ENCODE measurements around the gene METTL2B.
"Not testable (repeated sequence)": the region's sequence is repeated elsewhere in the genome, so short reads cannot be mapped to it uniquely, and the experiment has no call there.

Gene METTL2B

DNA sequence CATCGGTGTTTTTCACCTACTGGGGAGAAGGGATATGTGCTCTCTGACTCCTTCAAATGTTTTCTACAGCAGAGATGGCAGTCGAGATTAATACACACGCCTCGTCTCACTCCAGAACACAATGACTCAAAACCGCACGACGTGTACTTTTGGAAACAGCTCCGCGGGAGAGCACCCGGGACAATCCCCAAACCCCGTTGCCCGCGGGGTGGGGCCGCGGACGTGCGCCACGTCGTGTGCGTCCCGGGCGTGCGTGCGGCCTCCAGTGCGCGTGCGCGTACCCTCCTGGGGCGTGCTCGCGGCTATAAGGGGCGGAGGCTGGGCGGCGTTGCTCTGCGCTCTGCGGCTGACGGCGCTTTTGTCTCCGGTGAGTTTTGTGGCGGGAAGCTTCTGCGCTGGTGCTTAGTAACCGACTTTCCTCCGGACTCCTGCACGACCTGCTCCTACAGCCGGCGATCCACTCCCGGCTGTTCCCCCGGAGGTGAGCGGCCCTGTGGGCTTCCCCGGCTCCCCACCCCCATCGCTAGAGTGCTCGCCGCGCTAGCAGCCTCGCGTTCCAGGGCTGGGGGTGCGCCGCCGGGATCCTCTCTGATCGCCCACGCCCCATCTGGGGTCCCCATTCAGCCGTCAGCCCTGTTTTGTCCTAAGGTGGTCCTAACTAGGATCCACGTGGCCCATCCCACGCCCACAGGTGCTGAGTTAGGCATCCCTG is 20.8 kb upstream of the METTL2B start, which contains the start of gene HILPDA:
HILPDA (plus strand) TSS at position 336 of the 712 bp plus-strand sequence. CDS start 1,391 bp downstream, outside the sequence.
- peak; percentile 95 for DNase-seq

DNA sequence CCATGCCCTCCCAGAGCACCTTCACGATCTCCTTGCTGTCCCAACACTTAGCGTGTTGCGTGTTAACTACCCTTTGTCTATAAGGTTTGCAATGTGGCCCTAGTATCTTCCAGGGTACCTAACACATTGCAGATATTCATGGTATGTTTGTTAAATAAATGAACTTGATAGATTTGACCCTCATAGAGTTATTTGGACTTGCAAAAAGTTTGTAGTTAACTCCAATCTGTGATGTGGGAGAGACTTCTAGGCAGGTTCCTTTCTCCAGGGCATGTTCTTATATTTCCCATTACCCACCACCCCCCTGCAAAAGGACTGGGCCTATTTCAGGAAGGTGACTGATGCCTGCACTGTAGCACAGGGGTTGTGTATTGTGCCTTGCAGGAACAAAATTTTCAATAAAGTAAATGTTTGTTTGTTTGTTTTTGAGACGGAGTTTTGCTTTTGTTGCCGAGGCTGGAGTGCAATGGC is 20.3 kb upstream of the METTL2B start:
- DNase-seq: no peak

DNA sequence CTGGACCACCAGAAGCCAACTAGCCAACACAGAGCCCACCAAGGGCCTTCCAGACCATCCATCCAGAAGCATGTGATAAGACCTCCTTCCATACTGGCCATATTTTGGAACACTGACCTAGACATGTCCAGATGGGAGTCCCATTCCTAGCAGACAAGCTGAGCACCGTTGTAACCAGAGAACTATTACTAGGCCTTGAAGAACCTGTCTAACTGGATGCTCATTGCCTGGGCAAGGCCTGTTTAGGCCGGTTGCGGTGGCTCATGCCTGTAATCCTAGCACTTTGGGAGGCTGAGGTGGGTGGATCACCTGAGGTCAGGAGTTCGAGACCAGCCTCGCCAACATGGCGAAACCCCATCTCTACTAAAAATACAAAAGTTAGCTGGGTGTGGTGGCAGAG is 19.2 kb upstream of the METTL2B start:
- DNase-seq: not testable (repeated sequence)

DNA sequence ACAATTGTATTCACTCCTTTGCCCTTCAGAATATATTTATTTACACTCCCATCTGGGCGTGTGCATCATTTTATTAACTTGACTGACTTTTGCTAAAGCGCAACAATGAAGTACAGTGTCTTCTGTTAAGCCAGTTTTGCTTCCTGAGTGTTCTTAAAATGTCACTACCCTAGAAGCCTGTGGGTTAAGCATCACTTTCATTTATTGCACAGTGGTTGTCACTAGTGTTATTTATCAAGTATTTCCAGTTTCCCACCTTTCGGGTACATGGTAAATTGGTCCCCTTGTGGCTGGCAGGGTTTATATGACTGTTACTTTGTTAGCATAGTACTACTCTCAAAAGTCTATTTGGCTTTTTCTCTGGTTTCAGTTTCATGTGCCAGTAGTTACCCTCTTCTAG is 17.6 kb upstream of the METTL2B start:
- peak; percentile 41 for DNase-seq

DNA sequence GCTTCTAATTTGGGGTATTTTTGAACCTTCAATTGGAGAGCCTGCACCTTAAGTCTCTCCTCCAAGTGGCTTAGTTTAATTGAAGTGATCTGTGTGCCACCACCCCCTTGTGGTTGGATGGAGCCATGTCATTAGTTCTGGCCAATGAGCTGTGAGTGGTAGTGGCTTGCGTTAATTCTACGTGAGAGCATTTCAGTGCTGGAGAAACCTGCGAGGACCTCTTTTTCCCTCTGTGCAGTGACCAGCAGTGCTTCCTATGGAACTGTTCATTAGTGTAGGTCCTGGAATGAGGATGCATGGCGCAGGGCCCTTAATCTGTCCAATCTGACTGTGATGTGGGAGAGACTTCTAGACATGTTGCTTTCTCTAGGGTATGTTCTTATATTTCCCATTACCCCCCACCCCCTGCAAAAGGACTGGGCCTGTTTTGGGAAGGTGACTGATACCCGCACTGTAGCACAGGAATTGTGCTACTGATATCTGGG is 17.1 kb upstream of the METTL2B start:
- no peak for DNase-seq

DNA sequence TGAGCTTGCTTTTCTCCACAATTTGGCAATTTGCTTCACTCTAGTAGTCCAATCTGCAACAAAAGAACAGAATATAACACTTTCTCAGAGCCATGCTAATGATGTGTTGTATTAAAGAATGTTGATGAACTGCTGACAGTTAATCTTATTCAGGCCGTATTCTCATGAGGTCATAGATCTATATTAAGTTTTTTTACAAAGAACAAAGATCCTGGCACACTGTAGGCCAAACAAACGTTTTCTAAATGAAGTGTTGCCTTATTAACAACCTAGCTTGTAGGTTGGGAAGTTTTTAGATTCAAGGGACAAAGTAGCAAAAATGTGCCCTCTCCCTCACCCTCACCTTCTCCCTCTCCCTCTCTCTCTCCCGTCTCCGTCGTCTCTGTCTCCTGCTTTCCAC is 14.1 kb upstream of the METTL2B start:
- no peak for DNase-seq

DNA sequence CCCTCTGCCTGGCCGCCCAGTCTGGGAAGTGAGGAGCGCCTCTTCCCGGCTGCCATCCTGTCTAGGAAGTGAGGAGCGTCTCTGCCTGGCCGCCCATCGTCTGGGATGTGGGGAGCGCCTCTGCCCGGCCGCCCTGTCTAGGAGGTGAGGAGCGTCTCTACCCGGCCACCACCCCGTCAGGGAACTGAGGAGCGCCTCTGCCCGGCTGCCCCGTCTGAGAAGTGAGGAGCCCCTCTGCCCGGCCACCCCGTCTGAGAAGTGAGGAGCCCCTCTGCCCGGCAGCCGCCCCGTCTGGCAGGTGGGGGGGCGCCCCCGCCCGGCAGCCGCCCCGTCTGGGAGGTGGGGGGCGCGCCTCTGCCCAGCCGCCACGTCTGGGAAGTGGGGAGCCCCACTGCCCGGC is 13.2 kb upstream of the METTL2B start:
- not testable (repeated sequence) for DNase-seq

DNA sequence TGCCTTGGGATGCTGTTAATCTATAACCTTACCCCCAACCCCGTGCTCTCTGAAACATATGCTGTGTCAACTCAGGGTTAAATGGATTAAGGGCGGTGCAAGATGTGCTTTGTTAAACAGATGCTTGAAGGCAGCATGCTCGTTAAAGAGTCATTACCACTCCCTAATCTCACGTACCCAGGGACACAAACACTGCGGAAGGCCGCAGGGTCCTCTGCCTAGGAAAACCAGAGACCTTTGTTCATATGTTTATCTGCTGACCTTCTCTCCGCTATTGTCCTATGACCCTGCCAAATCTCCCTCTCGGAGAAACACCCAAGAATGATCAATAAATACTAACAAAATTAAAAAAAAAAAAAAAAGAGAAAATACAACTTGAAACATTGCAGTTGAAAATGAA is 12.6 kb upstream of the METTL2B start:
- DNase-seq: not testable (repeated sequence)

DNA sequence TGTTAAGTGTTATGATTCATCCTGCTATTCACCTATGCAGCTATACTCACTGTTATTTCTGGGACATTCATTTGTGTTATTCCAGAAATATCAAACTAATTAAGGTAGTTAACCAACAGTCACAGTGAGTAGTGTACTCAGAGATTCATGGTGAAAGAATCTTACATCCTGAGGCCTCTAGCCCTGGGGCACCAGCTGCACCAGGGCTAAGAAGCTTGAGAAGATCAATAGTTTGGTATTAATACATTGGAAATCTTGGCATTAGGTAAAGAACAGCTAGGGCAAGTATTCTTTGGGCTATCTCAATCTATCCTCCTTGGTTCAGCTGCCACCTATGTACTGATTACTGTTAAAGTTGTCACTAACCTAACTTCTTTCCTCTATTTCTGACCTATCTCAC is 9.7 kb upstream of the METTL2B start:
- DNase-seq: not testable (repeated sequence)

DNA sequence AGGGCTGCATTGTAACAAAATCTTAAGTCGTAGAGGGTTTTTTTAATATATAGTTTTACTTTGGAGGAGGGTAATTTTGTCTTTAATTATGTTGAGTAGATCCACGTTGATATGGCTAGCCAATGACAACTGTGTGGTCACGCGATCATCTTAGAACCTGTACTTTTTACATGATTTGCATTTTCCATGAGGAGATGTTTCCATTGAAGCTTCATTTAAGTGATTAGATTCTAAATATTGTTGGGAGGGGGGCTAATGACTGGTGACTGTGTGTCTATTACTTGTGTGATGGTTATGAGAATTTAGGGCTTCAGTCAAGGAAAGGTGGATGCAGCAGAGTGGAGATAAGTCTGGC is 765 bp downstream of the METTL2B start:
- not testable (repeated sequence) for DNase-seq

DNA sequence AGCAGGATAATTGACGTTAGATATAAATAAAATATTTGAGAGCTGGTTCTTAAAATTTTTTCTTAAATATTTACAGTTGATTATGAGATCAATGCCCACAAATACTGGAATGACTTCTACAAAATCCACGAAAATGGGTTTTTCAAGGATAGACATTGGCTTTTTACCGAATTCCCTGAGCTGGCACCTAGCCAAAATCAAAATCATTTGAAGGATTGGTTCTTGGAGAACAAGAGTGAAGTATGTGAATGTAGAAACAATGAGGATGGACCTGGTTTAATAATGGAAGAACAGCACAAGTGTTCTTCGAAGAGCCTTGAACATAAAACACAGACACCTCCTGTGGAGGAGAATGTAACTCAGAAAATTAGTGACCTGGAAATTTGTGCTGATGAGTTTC is 2.5 kb downstream of the METTL2B start:
- not testable (repeated sequence) for DNase-seq

DNA sequence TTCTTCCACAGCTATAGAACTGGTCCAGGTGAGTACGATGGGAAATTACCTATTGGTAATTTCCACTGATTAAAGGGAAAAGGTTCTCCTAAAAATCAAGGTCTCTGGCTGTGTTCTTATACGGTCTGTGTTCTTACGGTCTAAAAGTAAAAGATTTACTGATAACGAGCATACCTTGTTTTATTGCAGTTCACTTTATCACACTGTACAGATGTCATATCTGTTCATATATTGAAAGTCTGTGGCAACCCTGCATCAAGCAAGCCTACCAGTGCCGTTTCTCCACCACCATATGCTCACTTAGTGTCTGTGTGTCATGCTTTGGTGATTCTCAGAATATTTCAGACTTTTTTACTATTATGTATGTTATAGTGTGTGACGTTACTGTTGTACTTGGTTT is 11.6 kb downstream of the METTL2B start:
- DNase-seq: not testable (repeated sequence)

DNA sequence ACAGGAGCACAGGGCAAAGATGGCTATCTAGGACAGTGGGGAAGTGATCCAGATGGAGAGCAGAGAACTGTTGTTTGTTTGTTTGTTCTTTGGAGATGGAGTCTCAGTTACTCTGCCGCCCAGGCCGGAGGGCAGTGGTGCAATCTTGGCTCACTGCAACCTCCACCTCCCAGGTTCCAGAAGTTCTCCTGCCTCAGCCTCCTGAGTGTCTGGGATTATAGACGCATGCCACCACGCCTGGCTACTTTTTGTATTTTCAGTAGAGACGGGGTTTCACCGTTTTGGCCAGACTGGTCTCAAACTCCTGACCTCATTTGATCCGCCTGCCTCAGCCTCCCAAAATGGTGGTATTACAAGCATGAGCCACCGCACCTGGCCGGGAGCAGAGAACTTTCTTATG is 20.9 kb downstream of the METTL2B start:
- DNase-seq: no peak

DNA sequence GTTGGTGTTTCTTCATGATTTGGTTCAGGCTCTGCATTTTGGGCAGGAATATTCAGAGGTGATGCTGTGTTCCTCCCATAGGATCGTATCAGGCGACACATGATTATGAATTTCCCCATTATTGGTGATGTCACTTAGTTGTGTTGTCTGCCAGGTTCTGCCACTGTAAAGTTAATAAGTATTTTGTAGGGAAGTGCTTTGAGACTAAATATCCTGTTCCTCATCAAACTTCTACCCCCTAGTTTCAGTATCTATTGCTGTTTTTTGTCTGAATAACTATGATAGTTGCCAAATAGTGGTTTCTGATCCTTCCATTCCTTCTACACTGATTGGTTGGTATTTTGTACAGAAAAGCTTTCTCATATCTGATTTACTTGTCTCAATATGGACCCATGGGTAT is 28.9 kb downstream of the METTL2B start:
- not testable (repeated sequence) for DNase-seq

DNA sequence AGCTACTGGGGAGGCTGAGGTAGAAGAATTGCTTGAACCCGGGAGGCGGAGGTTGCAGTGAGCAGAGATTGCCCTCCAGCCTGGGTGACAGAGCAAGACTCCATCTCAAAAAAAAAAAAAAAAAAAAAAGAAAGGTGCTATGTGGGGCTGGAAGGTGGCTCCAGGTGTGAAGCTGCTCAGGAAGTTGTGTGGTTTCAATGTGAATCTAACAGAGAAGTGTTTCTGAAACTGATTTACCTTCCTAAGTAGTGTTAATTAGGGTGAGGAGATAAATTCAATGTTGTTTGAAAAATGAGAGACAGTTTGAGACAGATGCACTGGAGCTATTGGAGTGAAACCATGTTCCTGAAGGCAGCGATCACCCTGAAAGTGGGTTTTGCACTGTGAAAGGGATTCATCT is 30.3 kb downstream of the METTL2B start:
- DNase-seq: not testable (repeated sequence)

DNA sequence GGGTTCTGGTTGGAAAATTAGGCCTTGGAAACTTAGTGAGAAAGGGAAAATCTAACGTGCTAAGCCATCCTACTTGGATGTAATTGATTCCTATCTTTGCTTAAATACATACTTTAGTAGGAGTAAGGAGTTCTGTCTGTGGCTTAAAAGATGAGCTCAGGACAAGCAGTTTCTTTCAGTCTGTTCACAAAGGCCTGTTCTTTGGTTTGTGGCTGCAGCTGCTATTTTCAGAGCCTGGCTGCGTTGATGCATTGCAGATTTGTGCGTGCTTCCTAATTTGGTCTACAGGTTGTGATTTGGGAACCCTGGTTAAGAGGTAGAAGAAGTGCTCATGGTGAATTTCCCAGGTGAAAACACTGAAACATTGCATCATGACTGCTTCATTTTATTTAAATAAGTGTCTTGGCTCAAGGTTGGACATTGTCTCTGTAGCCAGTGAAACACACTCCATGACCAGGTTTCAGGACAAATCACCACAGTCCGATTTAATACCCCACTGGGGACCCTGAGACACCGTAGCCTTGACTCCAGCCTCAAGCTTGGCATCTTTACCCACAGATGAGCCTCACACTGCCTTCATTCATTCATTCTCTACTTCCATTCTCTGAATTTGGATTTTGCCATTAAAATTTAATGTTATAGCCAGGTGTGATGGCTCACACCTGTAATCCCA is 30.9 kb downstream of the METTL2B start:
- not testable (repeated sequence) for DNase-seq

DNA sequence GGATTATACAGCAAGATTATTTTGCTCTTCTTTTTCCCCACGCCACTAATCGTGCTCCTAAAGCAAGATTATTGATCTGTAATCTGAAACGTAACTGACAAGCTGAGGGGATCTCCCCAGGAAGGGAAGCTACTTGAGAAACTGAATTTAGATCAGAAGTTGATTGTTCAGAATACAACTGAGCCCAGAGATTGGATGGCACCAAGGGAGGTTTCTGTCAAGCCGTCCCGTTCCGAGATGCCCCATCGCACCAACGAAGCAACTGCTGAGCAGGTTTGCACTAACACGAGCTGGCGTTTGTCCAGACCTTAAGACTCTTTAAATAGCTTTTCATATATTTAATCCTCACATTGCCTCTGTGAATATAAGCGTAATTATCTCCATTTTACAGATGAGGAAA is 35.1 kb downstream of the METTL2B start:
- not testable (repeated sequence) for DNase-seq

DNA sequence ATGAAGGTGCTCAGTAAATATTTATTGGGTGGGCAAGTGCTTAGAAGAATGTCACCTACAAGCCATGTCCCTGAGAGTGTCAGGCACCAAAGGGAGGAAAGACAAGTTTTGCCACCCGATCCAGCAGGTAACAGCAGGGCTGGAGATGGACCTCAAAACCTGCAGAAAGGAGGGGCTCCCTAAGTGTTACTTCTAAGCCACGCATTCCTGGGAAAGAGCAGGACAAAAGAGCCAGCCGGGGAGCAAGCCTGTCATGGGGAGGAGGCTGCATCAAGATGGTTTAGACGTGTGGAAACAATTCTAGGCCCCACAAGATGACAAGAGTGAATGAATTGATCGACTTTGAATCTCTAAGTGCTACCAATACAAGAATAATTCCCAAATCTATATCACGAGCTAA is 38.7 kb downstream of the METTL2B start:
- DNase-seq: not testable (repeated sequence)

DNA sequence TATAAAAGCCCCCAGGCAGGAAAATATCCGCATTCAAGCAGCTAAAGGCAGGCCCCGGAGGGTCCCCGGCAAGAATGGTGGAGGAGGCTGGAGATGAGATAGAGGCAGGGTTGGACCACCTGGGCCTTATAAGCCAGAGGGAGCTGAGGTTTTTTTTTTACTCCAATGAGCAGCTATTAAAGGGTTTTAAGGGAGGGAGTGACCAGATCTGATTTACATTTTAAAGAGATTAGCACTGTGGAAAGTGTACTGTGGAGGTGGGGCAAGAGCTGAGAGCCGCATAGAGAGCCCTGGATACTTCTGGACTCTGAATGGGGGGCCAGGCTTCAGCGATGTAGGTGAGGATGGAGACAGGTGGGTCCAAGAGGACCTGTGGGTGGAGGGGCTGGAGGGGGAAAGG is 40.5 kb downstream of the METTL2B start:
- DNase-seq: not testable (repeated sequence)

DNA sequence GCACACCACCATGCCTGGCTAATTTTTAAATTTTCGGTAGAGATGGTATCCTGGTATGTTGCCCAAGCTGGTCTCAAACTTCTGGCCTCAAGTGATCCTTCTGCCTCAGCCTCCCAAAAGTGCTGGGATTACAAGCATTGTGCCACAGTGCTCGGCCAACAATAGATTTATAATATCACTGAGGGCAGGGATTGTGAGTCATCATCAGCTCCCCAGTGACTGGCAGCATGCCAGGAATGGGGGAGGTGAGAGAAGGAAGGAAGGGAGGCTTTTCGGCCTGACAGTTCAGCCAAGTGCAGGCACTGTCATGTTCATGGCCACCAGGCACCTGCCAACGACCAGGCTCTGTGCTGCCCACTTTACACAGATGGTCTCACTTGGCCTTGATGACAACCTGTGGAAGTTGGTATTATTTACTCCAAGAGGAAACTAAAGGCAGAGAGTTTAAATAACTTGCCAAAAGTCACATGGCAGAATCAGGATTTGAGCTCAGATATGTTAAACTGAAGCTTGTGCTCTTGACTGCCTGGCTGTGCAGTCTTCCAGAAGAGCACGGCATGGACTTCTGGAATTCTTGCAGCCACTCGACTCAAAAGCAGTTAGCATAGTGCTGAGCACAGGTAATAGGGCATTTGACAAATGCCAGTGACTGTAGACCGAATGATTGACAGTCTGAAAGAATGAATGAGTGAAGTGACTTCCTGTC is 46.8 kb downstream of the METTL2B start:
- DNase-seq: peak; percentile 25

DNA sequence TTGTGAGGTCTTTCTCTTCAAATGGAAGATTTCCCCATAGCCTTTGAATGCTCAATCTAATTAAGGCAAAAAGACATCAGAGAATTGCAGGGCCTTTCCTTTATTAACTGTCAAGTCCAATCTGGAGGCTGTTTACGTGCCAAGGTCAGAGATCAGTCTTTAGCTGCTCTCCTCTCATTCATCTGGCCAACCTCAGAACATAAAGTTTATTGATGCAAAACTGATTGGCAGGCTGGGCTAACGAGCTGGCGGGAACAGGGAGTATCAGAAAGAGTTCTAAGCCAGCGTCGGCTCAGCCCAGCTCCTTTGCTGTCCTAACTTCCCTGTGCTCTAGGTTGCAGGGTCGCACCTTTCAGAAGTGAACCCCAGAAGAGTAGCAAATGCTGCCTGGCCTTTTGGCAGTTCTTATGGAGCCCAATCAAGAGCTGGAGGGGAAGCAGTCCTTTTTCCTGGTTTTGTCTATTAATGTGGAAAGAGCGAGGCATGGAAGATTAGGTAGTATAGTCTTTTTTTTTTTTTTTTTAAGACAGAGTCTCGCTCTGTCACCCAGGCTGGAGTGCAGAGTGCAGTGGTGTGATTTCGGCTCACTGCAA is 47.5 kb downstream of the METTL2B start:
- not testable (repeated sequence) for DNase-seq

DNA sequence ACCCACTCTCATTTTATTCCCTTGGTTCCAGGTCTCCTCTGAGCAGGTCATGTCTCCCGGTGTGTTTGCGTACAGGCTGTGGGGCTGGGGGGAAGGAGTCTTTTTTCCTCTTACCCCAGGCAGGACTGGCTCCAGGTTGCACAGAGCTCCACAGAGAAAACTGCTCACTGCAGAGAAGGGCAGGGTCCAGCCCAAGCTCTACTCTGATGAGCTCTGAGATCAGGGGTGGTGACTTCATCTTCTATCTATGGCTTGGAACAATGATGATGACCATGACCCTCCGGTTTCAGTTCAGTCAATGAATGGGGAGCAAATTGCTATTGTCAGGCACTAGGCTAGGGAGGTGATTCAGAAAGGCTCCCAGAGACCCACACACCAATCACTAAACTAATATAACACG is 49.0 kb downstream of the METTL2B start:
- not testable (repeated sequence) for DNase-seq

DNA sequence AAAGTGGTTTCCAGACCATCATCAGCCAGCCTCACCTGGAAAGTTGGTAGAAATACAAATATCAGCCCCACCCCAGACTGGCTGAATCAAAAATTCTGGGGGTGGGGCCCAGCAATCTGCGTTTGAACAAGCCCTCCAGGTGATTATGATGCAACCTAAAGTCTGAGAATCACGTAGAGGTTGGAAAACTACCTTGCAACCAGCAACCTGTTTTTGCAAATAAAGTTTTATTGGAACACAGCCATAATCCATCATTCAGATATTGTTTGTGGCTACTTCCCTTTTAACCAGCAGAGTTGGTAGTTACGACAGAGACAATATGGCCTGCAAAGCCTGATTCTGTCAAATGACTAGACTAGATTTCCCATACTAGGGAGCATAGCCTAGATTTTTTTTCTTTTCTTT is 49.5 kb downstream of the METTL2B start:
- not testable (repeated sequence) for DNase-seq

Measured in NK-92 treated with Interleukin-12 subunit alpha and Interleukin-12 subunit beta, amount 100 ng/mL, for 24 hours (cell line).